ENCODE measurements around the gene CAMSAP1. TPM values are rescaled to one million over a fixed set of nuclear protein-coding genes. Genes with fewer than 3 reads are reported as not detected.

The CAMSAP1 gene
- total and polyA plus RNA-seq, 9 of the 15 experiments (the other 6 are each of a cell fraction or from before 2014, with no cell fraction given), result 1.5 to 28.8 (median 14.3) TPM

DNA sequence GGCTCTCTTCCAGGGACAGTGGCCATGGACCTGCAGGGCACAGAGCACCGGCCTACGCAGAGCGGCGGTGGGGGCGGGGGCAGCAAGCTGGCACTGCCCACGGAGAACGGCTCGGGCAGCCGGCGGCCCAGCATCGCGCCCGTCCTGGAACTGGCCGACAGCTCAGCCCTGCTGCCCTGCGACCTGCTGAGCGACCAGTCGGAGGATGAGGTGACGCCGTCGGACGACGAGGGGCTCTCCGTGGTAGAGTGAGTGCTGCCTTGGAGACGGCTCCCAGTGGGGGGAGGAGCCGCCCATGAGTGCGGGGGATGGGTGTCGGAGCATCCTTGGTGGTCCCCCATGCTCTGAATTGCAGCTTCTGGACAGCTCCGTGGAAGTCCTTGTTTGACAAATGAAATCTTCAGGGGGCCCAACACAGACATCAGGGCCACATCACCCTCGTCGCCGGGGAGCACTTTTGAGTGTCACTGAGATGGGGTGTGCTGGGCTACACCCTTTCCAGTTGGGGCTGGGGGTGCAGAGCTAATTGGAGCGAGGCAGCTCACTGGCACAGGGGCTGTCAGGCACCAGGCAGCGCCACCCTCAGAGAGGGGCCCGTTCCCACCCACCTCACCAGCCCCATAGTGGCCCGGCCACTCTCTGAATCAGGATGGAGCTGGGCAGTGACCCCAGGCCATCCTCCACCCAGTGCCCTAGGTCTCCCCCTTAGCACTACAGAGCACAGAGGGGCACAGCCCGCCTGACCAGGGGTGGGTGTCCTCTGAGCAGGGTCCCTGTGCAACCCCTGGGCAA, 134.4 kb downstream of the CAMSAP1 start:
- Histone ChIP-seq H3K4me2 (ENCODE audit: insufficient read depth, low read length) (no peak overlapping the region), H3K4me3 (no peak overlapping the region), H4K20me1 (replicated peaks; ENCODE audit: control insufficient read depth, insufficient read depth, low read length) (peaks cover 14% of the 10 kb centered on the region), H3K27ac (ENCODE audit: extremely low read depth, low read depth, low read length) (no peak overlapping the region), H2AFZ (ENCODE audit: low read depth, low read length) (no peak overlapping the region), H3K9ac (ENCODE audit: insufficient read depth in 1 of 2, low read depth in 2 of 2, low read length in 2 of 2) (no peak overlapping the region), H3K27me3 (ENCODE audit: control insufficient read depth in 2 of 2, insufficient read depth in 2 of 2, low read length in 2 of 2) (peaks cover 3 to 70% of the 10 kb centered on the region in 2 experiments; a peak in 3 of 5 replicates), H3K36me3 (ENCODE audit: control insufficient read depth, insufficient read depth, low read length) (no peaks in the 10 kb centered on the region), H3K9me1 (ENCODE audit: control insufficient read depth, insufficient read depth, low read length) (peaks cover 6% of the 10 kb centered on the region), H3K9me3 (replicated peaks; ENCODE audit: control insufficient read depth, insufficient read depth, low read depth, low read length) (no peaks in the 10 kb centered on the region), H3K79me2 (ENCODE audit: control insufficient read depth, insufficient read depth, low read length) (no peaks in the 10 kb centered on the region), H3K4me1 (replicated peaks in 1 of 2; ENCODE audit: control insufficient read depth in 2 of 2, insufficient read depth in 2 of 2, low read length in 2 of 2) (peaks cover 0 to 44% of the 10 kb centered on the region in 2 experiments; a peak in 2 of 5 replicates)
- POLR2A ChIA-PET, result interaction anchor here (0.5 to 0.7 kb wide), 2 partner anchors 19 to 354 kb away, joined by 3 read pairs; no protein-coding TSS in a partner anchor
- ATAC-seq (no peak), DNase-seq (ENCODE audit: extremely low read depth in 1 of 4, low spot score in 3 of 4) (no peak), FAIRE-seq (no peak)
- CTCF ChIA-PET (ENCODE audit: low intra/inter-chr PET ratio), result no interaction called here
- intact Hi-C loops (cut with micrococcal nuclease) (no loop called here), in situ Hi-C loops (cut with MboI) (no loop called here)
- BruUV-seq (replicated peaks), result no TSS peak
- 4% methylated on average over 32 of the region's 36 CpGs for WGBS (ENCODE audit: insufficient coverage, low coverage, missing lambda C conversion rate)
- TF ChIP-seq FOSL1 (tag; conservative IDR thresholded peaks at IDR 0.05), result no peak
- TF ChIP-seq, protein P1, sequence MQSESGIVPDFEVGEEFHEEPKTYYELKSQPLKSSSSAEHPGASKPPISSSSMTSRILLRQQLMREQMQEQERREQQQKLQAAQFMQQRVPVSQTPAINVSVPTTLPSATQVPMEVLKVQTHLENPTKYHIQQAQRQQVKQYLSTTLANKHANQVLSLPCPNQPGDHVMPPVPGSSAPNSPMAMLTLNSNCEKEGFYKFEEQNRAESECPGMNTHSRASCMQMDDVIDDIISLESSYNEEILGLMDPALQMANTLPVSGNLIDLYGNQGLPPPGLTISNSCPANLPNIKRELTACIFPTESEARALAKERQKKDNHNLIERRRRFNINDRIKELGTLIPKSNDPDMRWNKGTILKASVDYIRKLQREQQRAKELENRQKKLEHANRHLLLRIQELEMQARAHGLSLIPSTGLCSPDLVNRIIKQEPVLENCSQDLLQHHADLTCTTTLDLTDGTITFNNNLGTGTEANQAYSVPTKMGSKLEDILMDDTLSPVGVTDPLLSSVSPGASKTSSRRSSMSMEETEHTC (IDR thresholded peaks at IDR 0.05), result no peak
- TF ChIP-seq U2AF2 (optimal IDR thresholded peaks at IDR 0.05; ENCODE audit: low read depth, low read length), result no peak
- no peak for TF ChIP-seq CBX5 (IDR thresholded peaks at IDR 0.05; ENCODE audit: borderline replicate concordance, low read depth)
- TF ChIP-seq, protein P2, sequence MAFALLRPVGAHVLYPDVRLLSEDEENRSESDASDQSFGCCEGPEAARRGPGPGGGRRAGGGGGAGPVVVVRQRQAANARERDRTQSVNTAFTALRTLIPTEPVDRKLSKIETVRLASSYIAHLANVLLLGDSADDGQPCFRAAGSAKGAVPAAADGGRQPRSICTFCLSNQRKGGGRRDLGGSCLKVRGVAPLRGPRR (CRISPR knock-in tag; IDR thresholded peaks at IDR 0.05), result no peak
- no peak for TF ChIP-seq FOS (IDR thresholded peaks at IDR 0.05; ENCODE audit: extremely low read depth, insufficient read length)
- TF ChIP-seq DIDO1 (tag; IDR thresholded peaks at IDR 0.05; ENCODE audit: low read depth), result no peak
- TF ChIP-seq, protein P3, sequence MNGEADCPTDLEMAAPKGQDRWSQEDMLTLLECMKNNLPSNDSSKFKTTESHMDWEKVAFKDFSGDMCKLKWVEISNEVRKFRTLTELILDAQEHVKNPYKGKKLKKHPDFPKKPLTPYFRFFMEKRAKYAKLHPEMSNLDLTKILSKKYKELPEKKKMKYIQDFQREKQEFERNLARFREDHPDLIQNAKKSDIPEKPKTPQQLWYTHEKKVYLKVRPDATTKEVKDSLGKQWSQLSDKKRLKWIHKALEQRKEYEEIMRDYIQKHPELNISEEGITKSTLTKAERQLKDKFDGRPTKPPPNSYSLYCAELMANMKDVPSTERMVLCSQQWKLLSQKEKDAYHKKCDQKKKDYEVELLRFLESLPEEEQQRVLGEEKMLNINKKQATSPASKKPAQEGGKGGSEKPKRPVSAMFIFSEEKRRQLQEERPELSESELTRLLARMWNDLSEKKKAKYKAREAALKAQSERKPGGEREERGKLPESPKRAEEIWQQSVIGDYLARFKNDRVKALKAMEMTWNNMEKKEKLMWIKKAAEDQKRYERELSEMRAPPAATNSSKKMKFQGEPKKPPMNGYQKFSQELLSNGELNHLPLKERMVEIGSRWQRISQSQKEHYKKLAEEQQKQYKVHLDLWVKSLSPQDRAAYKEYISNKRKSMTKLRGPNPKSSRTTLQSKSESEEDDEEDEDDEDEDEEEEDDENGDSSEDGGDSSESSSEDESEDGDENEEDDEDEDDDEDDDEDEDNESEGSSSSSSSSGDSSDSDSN (IDR thresholded peaks at IDR 0.05; ENCODE audit: borderline replicate concordance in 1 of 2, low read depth in 2 of 2, low read length in 2 of 2), result no peak
- TF ChIP-seq HDAC3 (IDR thresholded peaks at IDR 0.05; ENCODE audit: borderline replicate concordance, partially characterized antibody), result no peak
- no peak for TF ChIP-seq TAF1 (IDR thresholded peaks at IDR 0.05; ENCODE audit: control insufficient read depth, extremely low read depth, insufficient read depth, low read length, severe bottlenecking)
- TF ChIP-seq, protein P4, sequence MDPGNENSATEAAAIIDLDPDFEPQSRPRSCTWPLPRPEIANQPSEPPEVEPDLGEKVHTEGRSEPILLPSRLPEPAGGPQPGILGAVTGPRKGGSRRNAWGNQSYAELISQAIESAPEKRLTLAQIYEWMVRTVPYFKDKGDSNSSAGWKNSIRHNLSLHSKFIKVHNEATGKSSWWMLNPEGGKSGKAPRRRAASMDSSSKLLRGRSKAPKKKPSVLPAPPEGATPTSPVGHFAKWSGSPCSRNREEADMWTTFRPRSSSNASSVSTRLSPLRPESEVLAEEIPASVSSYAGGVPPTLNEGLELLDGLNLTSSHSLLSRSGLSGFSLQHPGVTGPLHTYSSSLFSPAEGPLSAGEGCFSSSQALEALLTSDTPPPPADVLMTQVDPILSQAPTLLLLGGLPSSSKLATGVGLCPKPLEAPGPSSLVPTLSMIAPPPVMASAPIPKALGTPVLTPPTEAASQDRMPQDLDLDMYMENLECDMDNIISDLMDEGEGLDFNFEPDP (CRISPR knock-in tag; IDR thresholded peaks at IDR 0.05), result no peak
- no peak for TF ChIP-seq FOXK2 (conservative IDR thresholded peaks at IDR 0.05 in 1 of 2, IDR thresholded peaks at IDR 0.05 in 1 of 2; ENCODE audit: low read depth in 2 of 2)
- TF ChIP-seq ZNF311 (CRISPR knock-in tag; IDR thresholded peaks at IDR 0.05), result no peak
- TF ChIP-seq MECOM (CRISPR knock-in tag; IDR thresholded peaks at IDR 0.05), result no peak
- TF ChIP-seq NCOA1 (IDR thresholded peaks at IDR 0.05; ENCODE audit: low read depth), result no peak
